Gastrocnemius medialis (tissue), 4 donors: ENCODE data around the gene SH3PXD2B. TPM values are rescaled to one million over a fixed set of nuclear protein-coding genes. Genes with fewer than 3 reads are reported as not detected.
A peak's percentile ranks its signal among the peaks of the same experiment; 100 is the strongest.

ENCODE experiments used
- ATAC-seq, 2 donors: fragments of 150-250 bp; one replicate each; pipeline ENCODE4 v1.9.1; 2016
- DNase-seq, 2 donors: peaks; one replicate each; pipeline ENCODE4 v3.0.0-alpha.2; 2019
- H3K27ac ChIP-seq, 4 donors: fragments of 200-600 bp; sonication (generic); 1 replicate in 1 of 4; 2 replicates in 3 of 4; pipeline ENCODE4 v1.5.1; 2016 to 2018; ENCODE audit warnings: mild to moderate bottlenecking in 2 of 4, moderate library complexity in 1 of 4
- H3K27me3 ChIP-seq, 3 donors: fragments of 200-600 bp; sonication (generic) in 2 of 3; 1 replicate in 1 of 3; 2 replicates in 2 of 3; pipeline versions ENCODE4 v1.5.1 to v1.6.0; 2016 to 2019; ENCODE audit warnings: mild to moderate bottlenecking in 1 of 3, moderate library complexity in 1 of 3
- H3K36me3 ChIP-seq, 2 donors: fragments of 200-600 bp; sonication (generic) in 1 of 2; one replicate each; pipeline ENCODE4 v1.5.1; 2017 to 2018
- H3K4me1 ChIP-seq, 2 donors: fragments of 200-600 bp; sonication (generic) in 1 of 2; one replicate each; pipeline ENCODE4 v1.5.1; 2016 to 2017; ENCODE audit warnings: mild to moderate bottlenecking in 2 of 2
- H3K4me3 ChIP-seq, 4 donors: fragments of 200-600 bp; sonication (generic) in 3 of 4; 1 replicate in 1 of 4; 2 replicates in 3 of 4; pipeline ENCODE4 v1.5.1; 2016 to 2019; ENCODE audit warnings: mild to moderate bottlenecking in 2 of 4
- H3K9me3 ChIP-seq, 3 donors: fragments of 200-600 bp; sonication (generic) in 2 of 3; 1 replicate in 1 of 3; 2 replicates in 2 of 3; pipeline ENCODE4 v1.5.1; 2016 to 2019
- CTCF ChIP-seq, 5 experiments: fragments of 450-650 bp in 3 of 5; fragments of 200-600 bp in 2 of 5; sonication (generic) in 2 of 5; IDR thresholded peaks in 4 of 5; conservative IDR thresholded peaks in 1 of 5; 1 replicate in 4 of 5; 2 replicates in 1 of 5; pipeline ENCODE4 v1.5.1; 2016 to 2019; ENCODE audit warnings: antibody characterized with exemption in 5 of 5, mild to moderate bottlenecking in 3 of 5, moderate library complexity in 3 of 5
- POLR2A ChIP-seq, 2 donors: fragments of 450-650 bp; IDR thresholded peaks; one replicate each; pipeline ENCODE4 v1.6.1; 2017; ENCODE audit warnings: antibody characterized with exemption in 2 of 2, mild to moderate bottlenecking in 2 of 2, moderate library complexity in 2 of 2
- in situ Hi-C, 4 donors: fragments of 200-750 bp; cut with MboI; loops; one replicate each; pipeline versions ENCODE4 v1.15.0 to v1.8.0; 2017; ENCODE audit warnings: low sequenced_read_pairs in 4 of 4
- intact Hi-C: fragments of 100-400 bp; cut with DNase I; formaldehyde crosslinking; loops from one replicate; pipeline ENCODE4 v1.15.1; 2023; ENCODE audit warnings: low total_unique reads
- total RNA-seq, 4 donors: library from RNA; depleted of rRNA; stranded (reverse); fragments of >200 nt; gene quantifications; one replicate each; pipeline versions ENCODE4 v1.1.0 to v1.2.3, GENCODE V29; 2016

SH3PXD2B gene
- total RNA-seq, 4 donors from 2014 or later, result 2.7 to 10.2 (median 4.2) TPM

GRCh38 chr5:172315587-172316493, 138.5 kb downstream of the SH3PXD2B start:
- DNase-seq (no peak), ATAC-seq (no peak)
- H3K4me3 ChIP-seq, result no peak overlapping the region
- TF ChIP-seq POLR2A (IDR thresholded peaks at IDR 0.05) (no peak), CTCF (IDR thresholded peaks at IDR 0.05 in 4 of 5, conservative IDR thresholded peaks at IDR 0.05 in 1 of 5) (no peak)
- no peaks in the 10 kb centered on the region for H3K9me3 ChIP-seq
- intact Hi-C loops, result loop anchor here (10.0 kb wide), 1 partner anchor 139 kb away; the partner anchor contains the start of gene SH3PXD2B
- no peaks in the 10 kb centered on the region for H3K4me1 ChIP-seq
- H3K27ac ChIP-seq, result no peak overlapping the region
- in situ Hi-C loops, result no loop called here
- no peaks in the 10 kb centered on the region for H3K27me3 ChIP-seq
- no peaks in the 10 kb centered on the region for H3K36me3 ChIP-seq

- ATAC-seq (peak; percentile 60 to 61), DNase-seq (peak in 1 of 2 donors; percentile 34)
- Histone ChIP-seq H3K9me3 (no peaks in the 10 kb centered on the region), H3K27ac (no peak overlapping the region), H3K27me3 (no peaks in the 10 kb centered on the region), H3K4me3 (no peak overlapping the region), H3K4me1 (no peaks in the 10 kb centered on the region), H3K36me3 (no peaks in the 10 kb centered on the region)
- in situ Hi-C loops (no loop called here), intact Hi-C loops (loop anchor here (10.0 kb wide), 1 partner anchor 141 kb away; the partner anchor contains the start of gene SH3PXD2B)
- no peak for TF ChIP-seq CTCF (IDR thresholded peaks at IDR 0.05 in 4 of 5, conservative IDR thresholded peaks at IDR 0.05 in 1 of 5)
- no peak for TF ChIP-seq POLR2A (IDR thresholded peaks at IDR 0.05)
Observed at GRCh38 chr5:172313915-172314314, 140.4 kb downstream of the SH3PXD2B start.

GRCh38 chr5:172312286-172312685, 142.0 kb downstream of the SH3PXD2B start:
- Histone ChIP-seq H3K27ac (peak overlapping the region in 2 of 4 donors; percentile 33 to 61), H3K9me3 (no peaks in the 10 kb centered on the region), H3K4me1 (no peaks in the 10 kb centered on the region), H3K36me3 (no peaks in the 10 kb centered on the region), H3K4me3 (no peak overlapping the region), H3K27me3 (no peaks in the 10 kb centered on the region)
- peak in 1 of 2 donors; percentile 33 for ATAC-seq
- no peak for DNase-seq
- intact Hi-C loops, result loop anchor here (10.0 kb wide), 1 partner anchor 143 kb away; the partner anchor contains the start of gene SH3PXD2B
- in situ Hi-C loops, result no loop called here
- TF ChIP-seq POLR2A (IDR thresholded peaks at IDR 0.05) (no peak), CTCF (IDR thresholded peaks at IDR 0.05 in 4 of 5, conservative IDR thresholded peaks at IDR 0.05 in 1 of 5) (no peak)

GRCh38 chr5:172311605-172312004, 142.7 kb downstream of the SH3PXD2B start:
- intact Hi-C loops (loop anchor here (1.0 to 10.0 kb wide), 2 partner anchors 109 to 143 kb away; partner anchors contain the start of gene SH3PXD2B), in situ Hi-C loops (no loop called here)
- DNase-seq (peak; percentile 17 to 65), ATAC-seq (peak; percentile 60 to 68)
- H3K4me1 ChIP-seq, result no peaks in the 10 kb centered on the region
- H3K36me3 ChIP-seq, result no peaks in the 10 kb centered on the region
- peak overlapping the region in 3 of 4 donors; percentile 33 to 61 (median 47) for H3K27ac ChIP-seq
- no peak overlapping the region for H3K4me3 ChIP-seq
- no peaks in the 10 kb centered on the region for H3K9me3 ChIP-seq
- H3K27me3 ChIP-seq, result no peaks in the 10 kb centered on the region
- TF ChIP-seq CTCF (IDR thresholded peaks at IDR 0.05 in 4 of 5, conservative IDR thresholded peaks at IDR 0.05 in 1 of 5) (no peak), POLR2A (IDR thresholded peaks at IDR 0.05) (no peak)
